NCI-H2227 treated with DMSO at 0.1 percent for 48 hours (cell line): ENCODE results near the gene SERPIND1.

Source experiments
- DNase-seq: peaks from one replicate; lab custom pipeline; 2025; lab: John Stamatoyannopoulos, UW

SERPIND1 gene

GRCh38 chr22:20774882-20775281 lies 969 bp downstream of the SERPIND1 start:
- DNase-seq = no peak

GRCh38 chr22:20775342-20775895 lies 1.5 kb downstream of the SERPIND1 start:
- no peak for DNase-seq

GRCh38 chr22:20776624-20777405 lies 2.9 kb downstream of the SERPIND1 start:
- no peak for DNase-seq

GRCh38 chr22:20777420-20778177 lies 3.7 kb downstream of the SERPIND1 start:
- DNase-seq = peak; percentile 14

GRCh38 chr22:20779014-20779817 lies 5.3 kb downstream of the SERPIND1 start:
- DNase-seq = no peak

- no peak for DNase-seq
These were observed 5.9 kb downstream of the SERPIND1 start for GRCh38 chr22:20779818-20780158.

GRCh38 chr22:20781272-20781990 lies 7.5 kb downstream of the SERPIND1 start:
- DNase-seq = no peak

GRCh38 chr22:20782083-20782482 lies 8.2 kb downstream of the SERPIND1 start:
- no peak for DNase-seq

- DNase-seq = no peak
These were observed 8.8 kb downstream of the SERPIND1 start for GRCh38 chr22:20782596-20783299.

- no peak for DNase-seq
These were observed 9.4 kb downstream of the SERPIND1 start for GRCh38 chr22:20783300-20783673.

GRCh38 chr22:20783844-20784723 lies 10.2 kb downstream of the SERPIND1 start:
- no peak for DNase-seq

GRCh38 chr22:20785415-20785814 lies 11.5 kb downstream of the SERPIND1 start:
- DNase-seq = no peak

GRCh38 chr22:20786048-20786447 lies 12.1 kb downstream of the SERPIND1 start:
- DNase-seq = no peak

GRCh38 chr22:20786536-20786979 lies 12.6 kb downstream of the SERPIND1 start:
- no peak for DNase-seq

- no peak for DNase-seq
These were observed 13.3 kb downstream of the SERPIND1 start for GRCh38 chr22:20787223-20787622.

- DNase-seq = no peak
These were observed 14.1 kb downstream of the SERPIND1 start for GRCh38 chr22:20787746-20788626.

- no peak for DNase-seq
These were observed 14.9 kb downstream of the SERPIND1 start for GRCh38 chr22:20788627-20789344.
